GM04504 (cell line): ENCODE results near the gene HIVEP3.

Experiments
- DNase-seq: peaks from one replicate; pipeline ENCODE4 v3.0.0-alpha.2; 2012; ENCODE audit warnings: low read depth

HIVEP3 gene

DNA sequence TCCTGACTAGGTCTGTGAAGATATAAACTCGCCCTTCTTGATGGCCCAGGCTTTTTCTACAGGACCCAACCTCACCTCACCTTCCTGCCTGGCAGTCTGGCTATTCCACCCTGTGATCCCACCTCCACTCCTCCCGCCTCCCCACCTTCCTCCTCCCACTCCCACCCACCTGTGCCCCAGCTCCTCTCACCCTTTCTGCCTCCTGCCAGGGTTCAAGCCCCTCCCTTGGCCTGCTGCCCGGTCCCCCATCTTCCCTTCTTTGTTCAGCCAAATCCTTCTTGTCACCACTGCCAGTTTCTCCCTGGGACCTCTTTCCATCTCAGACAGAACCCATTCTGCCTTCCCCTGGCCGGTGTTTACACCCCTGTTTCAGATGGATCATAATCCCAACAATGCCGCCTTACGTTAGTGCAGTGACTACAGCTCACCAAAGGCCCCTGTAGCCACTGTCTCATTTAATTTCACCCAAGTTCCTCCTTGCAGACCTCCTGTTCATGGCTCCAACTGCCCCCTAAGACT, 306.7 kb downstream of the HIVEP3 start:
- DNase-seq = no peak

DNA sequence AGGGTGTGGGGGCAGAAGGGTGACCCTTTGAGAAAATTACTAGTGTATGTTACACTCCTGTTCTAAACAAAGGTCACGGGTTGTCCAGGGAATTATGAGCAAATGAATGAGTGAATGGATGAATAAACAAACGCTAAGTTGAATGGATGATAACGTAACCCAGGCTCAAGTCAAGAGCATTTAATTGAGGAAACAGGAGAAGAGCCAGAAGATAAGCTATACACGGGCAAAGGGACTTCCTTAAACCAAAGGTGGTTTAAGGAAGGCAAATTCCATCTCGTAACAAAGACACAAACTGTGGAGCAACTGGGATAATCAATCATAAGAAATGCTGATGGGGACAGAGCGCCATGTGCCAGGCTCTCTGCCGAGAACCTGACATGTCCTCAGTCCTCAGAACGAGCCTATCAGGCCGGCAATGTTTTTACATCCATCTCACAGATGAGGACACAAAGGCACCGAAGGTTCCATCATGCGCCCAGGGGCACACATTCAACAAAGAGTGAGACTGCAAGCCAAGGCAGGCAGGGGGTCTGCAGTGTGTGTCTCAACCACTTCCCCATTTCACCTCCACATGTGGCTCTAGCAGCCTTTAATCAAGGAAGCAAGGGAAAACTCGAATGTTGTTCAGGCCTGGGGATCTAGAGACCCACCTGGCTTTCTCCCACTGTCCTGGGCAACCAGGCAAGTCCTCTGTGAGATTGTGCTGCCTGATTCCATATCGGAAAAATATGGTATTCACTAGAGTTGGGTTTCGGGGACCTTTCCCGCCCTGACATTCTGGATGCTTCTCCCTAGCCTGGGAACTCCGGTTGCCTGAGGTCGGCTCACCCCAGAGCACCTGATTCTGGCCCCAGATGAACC, 307.4 kb downstream of the HIVEP3 start:
- no peak for DNase-seq

DNA sequence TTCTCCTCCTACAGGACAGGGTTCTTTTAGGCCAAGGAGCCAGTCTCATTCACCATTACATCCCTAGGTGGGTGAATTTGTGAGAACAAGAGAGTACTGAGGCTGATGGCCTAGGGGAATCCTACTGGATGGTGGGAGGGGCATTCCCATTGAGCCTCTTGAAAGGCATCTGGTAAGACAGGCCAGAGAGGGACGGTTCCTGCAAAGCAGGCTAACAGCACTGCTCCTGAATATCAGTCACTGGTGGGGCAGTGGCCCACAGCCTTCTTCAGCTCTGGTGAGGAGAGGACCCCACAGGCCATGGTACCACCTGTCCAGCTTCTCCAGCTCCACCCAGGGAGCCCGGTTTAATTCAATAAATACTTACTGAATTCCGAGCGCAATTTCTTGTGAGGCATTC, 308.4 kb downstream of the HIVEP3 start:
- no peak for DNase-seq

DNA sequence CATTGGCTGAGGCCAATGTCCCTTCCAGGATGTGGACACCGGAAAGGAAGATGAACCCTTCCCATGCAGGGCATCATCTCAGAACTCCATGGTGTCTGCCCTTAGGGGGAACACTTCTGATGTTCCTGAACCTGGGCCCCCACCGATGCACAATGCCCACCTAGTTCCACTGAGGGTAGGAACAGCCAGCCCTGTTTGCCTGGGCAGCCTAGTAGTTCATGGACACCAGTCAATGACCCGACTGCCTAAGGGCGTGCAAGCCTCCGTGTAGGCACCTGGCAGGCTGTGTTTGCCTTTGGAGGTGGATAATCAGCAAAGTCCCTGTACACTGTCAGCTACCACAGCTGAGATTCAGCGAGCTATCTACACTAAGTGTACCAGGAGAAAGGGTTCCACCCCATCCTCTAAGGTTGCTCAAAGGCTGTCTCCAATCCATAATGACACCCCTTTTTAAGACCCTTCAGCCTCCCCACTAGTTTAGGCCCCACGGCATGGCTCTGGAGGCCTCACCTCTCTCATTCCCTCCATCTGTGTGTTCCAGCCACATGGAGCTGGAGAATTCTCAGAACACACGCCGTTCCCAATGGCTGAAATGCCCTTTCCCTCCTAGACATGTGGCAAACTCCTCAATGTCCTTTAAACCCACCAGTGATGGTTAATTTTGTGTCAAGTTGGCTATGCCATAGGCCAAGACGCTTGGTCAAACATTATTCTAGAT, 309.4 kb downstream of the HIVEP3 start:
- no peak for DNase-seq

DNA sequence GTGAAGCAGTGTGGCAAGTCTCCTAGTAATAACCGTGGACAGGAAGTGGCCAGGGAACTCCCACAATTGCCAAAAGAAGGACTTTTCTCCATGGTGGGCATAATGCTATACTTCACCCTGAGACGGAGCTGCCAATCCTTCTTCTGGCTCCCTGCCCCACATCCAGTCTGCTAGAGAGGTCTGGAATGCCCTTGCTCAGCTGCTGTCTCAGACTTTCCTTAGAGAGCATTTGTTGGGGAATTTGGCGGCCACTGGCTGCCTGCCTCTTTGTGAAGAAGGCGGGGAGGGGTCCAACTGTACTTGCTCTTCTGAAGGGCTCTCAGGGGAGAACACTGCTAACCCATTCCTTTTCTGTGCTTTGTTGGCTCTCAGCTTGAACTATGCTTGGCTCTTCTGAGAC, 310.5 kb downstream of the HIVEP3 start:
- DNase-seq = no peak

DNA sequence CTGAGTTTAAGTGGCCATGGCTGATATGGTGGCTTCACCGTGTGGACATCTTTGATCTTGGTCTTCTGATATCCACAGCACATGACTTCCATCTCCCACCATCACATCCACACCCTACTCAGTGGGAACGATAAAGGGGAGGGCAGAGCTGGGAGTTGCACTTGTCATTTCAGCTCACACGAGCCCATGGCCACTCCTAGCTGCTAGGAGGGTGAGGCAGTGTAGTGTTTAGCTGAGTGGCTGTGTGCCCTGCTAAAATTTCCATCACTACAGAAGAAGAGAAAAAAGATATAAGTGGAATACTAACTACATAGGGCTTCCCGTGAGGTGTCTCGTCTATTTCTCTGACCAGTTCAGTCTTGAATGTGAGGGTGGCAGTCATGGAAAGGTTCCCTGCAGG, 310.9 kb downstream of the HIVEP3 start:
- DNase-seq = no peak

DNA sequence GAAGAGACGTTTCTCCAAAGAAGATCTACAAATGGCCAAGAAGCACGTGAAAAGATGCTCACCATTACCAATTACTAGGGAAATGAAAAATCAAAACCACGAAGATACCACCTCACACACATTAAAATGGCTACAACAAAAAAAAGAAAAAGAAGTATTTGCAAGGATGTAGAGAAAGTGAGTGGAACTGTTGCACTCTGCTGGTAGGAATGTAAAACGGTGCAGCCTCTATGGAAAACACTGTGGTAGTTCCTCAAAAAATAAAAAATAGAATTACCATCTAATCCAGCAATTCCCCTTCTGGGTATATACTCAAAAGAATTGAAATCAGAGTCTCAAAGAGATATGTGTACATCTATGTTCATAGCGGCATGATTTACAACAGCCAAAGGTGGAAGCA, 318.8 kb downstream of the HIVEP3 start:
- DNase-seq = no peak

DNA sequence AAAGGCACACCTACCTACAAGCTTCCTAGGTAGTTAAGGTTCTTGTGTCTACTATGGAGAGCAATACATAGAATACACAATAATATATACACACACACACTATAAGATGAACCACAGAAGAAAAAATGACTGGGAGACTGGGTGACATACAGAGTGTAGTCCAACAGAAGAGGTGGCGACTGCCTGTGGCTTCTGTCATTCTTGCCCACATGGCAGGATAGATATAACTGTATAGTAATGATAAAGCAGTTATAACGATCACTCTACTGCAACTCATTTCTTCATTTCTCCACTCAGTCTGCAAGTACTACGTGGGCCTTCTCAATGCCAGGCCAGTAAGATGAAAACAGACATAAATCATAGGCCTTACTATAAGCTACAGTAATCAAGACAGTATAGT, 320.4 kb downstream of the HIVEP3 start:
- no peak for DNase-seq

DNA sequence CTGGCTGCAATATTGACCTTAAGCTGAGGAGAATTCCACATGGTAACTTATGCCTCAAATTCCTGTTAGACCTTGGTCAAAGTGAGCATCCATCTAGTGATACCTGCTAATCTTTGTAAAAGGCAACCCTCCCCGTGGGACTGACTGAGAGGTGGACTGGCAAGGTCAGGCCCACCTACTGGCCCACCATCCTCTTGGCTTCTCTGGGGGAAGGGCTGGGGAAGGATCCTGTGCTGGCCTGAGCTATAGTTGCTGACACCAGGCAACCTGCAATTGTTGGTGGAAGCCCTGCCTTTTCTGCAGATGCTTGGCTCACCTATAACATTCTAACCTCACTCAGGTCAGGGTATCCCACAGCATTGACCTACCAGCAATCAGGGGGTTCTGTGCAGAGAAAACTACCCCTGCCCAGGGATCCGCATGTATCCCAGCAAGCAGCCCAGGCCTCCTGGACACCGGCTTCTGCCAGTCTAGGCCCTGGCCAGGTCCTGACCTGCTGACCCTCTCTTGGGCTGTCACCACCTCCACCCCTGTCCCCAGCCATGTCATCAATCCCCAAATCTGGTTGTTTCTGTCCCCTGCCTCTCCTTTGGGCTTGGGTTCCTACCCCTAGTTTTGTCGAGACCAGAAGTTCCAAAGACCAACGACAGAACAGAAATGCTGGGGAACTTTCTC, 326.1 kb downstream of the HIVEP3 start:
- no peak for DNase-seq

DNA sequence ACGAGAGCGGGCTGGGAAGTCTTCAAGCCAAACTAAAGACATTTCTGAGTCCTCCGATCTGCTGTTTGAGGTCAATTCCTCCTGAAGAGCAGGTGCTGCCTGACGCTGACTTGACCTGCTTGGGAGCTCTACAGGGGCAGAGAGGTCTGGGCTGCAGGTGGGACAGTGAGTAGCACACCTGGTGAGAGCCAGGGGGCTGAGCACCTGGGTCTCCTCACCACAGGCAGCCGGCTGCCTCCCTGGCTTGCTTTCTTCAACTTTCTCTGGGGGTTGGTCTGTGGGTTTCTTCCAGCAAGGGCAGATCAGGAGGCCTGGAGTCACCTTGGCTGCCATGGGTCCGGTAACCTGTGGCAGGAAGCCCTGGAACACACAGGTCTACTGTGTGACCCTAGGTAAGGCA, 326.8 kb downstream of the HIVEP3 start:
- no peak for DNase-seq

DNA sequence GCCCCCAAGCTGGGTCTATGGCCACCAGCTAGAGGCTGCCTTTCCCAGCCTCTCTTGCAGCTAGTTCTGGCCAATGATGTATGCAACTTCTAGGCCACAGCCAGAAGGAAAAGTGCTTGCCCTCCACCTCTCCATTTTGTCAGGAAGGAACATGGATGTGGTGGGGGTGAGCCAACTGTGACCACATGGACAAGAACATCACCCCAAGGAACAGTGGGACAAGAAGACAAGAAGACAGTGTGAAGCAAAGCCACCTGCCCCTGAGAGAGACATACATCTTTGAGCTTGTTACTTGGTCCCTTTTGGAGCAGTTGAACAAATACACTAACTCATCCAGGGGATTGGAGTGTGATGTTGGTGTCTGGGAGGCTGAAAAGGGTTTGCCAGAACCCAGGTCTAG, 328.4 kb downstream of the HIVEP3 start:
- DNase-seq = no peak

DNA sequence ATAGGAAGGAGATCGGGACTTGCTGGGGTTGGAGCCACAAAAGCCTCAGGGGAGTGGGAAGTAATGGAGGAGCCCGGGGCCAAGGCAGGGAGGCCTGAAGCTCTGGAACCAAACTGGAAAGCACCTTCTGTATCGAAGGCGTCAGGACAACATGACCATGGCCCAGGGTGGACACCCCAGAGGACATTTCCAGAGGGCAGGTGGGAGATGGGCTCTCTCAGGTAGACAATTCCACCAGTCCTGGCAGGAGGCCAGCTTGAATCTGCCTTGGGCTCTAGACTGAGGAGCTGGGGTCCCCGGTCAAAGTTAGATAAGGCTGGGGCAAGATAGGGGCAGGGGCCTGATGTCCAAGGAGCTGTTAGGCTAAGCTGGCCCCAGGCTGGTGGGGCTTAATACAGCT, 329.3 kb downstream of the HIVEP3 start:
- no peak for DNase-seq

DNA sequence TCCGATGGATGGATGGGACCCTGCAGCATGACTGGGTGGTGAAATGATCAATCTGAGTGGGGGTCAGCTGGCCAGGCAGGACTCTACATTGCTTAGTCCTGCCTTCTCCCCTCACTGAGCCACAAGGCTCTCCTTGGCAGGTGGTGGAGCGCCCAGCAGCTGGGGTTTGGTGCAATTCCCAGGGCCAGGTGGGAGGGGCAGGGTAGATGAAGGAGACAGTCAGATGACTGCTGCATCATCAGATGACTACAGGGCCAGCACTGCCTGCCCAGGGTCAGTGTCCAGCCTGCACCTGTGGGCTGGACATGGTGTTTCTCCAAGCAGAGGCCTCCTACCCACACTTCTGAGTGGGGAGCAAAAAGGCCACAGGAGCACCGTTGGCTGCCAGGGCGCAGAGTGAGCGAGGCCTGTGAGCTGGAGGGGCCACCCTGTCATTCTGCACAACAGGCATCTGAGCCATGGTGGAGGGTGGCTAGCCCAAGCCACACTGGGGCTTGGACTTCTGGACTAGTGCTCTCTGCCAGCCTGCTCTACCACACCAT, 330.3 kb downstream of the HIVEP3 start:
- DNase-seq = no peak

DNA sequence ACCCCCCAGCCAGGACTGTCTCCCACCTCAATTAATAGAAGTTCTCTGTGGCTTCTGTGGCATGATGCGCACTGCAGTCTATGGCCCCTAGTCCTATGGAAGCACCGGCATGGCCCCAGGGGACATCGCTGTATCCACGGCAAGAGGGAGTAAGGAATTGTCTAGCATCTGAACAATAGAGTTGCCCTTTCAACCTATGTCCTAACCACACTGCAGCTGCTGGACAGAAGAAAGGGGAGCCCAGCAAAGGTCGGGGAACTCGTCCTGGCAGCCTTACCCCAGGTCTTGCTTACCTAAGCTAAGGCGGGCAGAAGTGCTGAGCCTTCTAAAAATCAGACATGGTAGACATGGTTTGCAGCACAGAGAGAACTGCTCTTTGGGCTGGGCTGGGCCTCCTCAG, 330.9 kb downstream of the HIVEP3 start:
- no peak for DNase-seq

DNA sequence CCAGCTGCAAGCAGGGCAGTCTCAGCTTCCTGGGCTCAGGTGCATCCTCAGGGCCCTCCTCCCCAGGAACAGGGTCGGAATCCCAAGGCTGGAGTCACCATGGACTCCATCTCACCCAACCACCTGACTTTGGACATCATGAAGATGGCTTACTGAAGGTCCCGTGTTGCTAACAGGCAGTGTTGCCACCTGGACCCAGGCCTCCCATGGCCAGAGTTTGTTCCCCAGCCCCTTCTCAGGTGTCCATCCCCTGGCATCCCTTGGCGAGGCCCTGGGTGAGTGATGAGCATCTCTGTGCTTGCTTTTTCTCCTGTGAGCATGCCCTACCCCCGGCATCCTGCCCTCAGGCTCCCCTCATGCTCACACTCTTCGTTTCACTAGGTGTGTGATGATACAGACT, 332.5 kb downstream of the HIVEP3 start:
- DNase-seq = no peak

DNA sequence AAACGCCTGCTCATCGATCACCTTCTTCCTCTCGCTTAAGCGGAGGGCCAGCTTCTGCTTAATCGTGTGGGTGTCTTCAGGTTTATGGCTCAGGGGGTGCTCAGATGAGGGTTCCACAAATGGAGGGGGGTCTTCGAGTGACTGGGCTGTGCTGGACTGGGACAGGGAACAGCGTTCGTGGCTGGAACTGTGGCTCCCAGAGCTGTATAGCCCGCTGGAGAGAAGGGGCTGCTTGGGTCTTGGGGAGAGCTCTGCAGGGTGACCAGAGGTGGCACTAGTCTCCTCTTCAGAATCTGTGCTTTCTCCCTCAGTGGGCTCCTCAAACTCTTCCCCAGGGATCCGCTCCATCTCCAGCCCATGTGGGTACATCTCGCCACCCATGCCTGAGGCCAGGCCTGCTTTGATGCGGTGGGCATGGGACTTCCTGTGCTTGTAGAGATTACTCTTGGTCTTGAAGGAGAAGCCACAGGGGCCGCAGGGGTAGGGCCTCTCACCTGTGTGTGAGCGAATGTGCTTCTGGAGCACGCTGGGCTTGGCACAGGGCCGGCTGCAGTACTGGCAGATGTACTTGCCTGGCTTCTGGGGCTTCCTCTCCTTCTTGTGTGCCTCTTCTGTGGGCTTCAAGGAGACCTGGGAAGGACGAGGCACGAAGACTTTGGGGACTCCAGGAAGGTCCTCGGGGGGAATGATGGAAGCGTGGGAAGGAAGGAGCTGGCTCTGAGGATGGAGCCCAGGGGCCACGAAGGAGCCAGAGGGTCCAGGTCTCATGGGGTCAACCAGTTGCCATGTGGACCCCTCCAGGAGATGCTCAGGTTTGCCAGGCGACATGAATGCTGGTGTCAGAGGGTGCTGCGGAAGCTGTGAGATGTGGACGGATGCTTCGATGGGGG, 334.8 kb downstream of the HIVEP3 start:
- no peak for DNase-seq

DNA sequence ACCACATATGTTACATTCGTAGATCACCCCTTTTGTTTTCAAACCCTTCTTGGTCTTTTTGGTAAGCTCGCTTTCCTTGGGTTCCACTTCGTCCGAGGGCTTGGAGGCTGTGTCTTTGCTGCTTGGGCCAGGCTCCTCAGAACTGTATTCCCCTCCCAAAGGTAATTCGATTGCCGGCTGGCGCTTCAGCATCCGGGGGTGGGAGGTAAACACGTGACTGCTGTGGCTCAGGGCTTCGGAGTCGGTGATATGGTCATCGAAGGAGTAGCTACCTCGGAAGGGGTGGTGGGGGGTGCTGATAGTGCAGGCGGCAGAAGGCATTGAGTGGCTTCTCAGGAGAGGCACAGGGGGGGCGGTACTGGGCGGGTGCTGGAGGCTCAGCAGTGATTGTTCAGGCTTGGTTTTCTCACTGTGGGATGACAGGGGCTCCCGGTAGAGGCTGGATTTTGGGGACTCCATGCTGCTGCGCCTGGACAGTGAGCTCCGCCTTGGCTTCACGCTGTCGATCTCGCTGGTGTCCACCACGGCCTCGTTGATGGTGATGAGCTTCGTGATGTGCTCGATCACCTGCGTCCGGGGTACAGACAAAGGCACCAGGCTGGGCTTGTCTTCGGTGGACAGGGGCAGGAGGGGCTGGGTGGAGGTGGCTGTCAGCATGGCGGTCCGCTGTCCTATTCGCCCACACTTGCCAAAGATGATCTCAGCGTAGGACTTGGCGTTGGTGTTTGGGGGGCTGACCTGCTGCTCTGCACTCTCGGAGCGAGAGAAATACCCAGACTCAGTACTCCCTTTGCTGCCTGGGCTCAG, 335.7 kb downstream of the HIVEP3 start:
- no peak for DNase-seq

DNA sequence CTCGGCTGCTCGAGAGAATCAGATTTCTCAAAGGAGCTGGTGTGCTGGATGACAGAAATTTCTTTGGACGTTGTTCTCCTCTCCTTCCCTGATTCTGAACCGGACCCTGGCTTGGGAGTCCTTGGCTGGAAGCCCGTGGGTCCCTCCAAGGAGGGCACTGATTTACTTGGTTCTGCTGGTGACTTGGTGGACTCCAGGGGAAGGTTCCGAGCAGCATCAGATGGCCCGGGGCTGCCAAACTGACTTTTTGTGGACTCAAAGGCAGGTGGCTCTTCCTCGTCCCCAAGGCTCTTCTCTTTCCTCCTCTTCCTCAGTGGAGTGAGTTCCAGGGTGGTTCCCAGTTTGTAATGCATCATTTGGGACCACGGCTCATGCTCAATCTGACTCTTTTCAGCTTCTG, 336.4 kb downstream of the HIVEP3 start:
- DNase-seq = no peak

DNA sequence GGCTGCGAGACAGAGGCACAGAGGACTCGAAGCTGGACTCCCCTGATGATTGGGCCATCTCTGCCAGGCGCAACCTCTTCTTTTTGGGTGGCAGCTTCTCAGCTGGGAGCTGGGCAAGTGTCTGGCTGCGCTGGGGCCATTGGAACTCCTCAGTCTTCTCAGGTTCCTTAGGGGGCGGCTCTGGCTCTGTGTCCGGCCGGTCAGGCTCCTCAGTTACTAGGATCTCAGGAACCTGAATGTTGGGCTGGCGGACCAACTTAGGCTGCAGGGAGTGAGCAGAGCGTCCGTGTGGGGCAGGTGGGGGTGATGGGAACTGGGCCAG, 336.8 kb downstream of the HIVEP3 start:
- DNase-seq = no peak

DNA sequence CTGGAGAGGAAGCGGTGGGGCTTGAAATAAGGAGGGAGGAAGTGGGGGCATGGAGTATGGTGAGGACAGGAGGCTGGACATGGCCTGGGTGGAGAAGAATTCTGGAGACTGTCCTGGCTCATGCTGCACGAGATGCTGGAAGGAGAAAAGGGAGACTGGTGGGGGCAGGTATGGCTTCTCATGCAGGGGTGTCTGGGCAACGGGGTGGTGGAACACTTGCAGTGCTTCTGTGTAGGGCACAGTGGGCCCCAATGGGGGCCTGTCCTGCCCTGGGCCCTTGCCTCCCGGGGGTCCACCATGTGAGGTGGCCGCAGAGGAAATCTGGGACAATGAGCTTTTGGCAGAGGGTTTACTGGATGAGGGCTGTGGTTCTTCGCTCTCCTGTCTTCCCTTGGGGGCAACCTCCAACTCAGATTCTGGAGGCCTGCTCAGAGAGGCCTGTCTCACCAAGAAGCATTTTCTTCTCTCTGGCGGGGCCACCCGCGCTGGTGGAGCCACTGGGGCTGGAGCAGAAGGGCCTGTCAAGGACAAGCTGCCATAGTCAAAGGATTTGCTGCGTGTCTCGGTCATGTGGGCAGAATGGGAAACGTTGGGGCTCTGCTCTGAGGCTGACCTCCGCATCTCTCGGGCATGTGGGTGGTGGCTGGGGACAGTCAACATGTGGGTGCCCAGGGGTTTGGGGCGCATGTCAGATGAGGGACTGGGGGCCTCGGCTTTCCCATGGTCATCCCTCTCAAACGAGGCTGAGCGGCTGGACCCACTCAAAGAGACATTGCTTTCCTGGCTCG, 337.3 kb downstream of the HIVEP3 start:
- no peak for DNase-seq
